BLaER1 (cell line): ENCODE measurements around the gene NCBP2.
"Not testable (repeated sequence)": the region's sequence is repeated elsewhere in the genome, so short reads cannot be mapped to it uniquely, and the experiment has no call there.

Source experiments
- H3K27ac ChIP-seq: shearing (Covaris generic); formaldehyde crosslinking; 2 replicates; pipeline ENCODE4 v1.8.1; 2022
- H3K27me3 ChIP-seq: shearing (Covaris generic); formaldehyde crosslinking; 2 replicates; pipeline ENCODE4 v1.8.1; 2022
- H3K36me3 ChIP-seq: shearing (Covaris generic); formaldehyde crosslinking; 2 replicates; pipeline ENCODE4 v1.8.1; 2022
- H3K4me1 ChIP-seq: shearing (Covaris generic); formaldehyde crosslinking; 2 replicates; pipeline ENCODE4 v1.8.1; 2022
- H3K4me2 ChIP-seq: shearing (Covaris generic); formaldehyde crosslinking; 2 replicates; pipeline ENCODE4 v1.8.1; 2022
- H3K4me3 ChIP-seq: shearing (Covaris generic); formaldehyde crosslinking; 2 replicates; pipeline ENCODE4 v1.8.1; 2022
- H3K9ac ChIP-seq: shearing (Covaris generic); formaldehyde crosslinking; 2 replicates; pipeline ENCODE4 v1.8.1; 2022
- H3K9me3 ChIP-seq: shearing (Covaris generic); formaldehyde crosslinking; 2 replicates; pipeline ENCODE4 v1.8.1; 2022
- H4K20me1 ChIP-seq: shearing (Covaris generic); formaldehyde crosslinking; 2 replicates; pipeline ENCODE4 v1.8.1; 2022
- Cebpa-rat ChIP-seq: shearing (Covaris generic); IDR thresholded peaks from 2 replicates; pipeline ENCODE4 v1.8.1; 2022

The NCBP2 gene

GRCh38 chr3:196962930-196963630 is 20.8 kb upstream of the NCBP2 start:
- no peak overlapping the region for H3K27ac ChIP-seq
- H3K9ac ChIP-seq: no peak overlapping the region
- peaks cover 20% of the 10 kb centered on the region; the same call in 1 of the 2 replicates for H3K36me3 ChIP-seq
- H3K4me2 ChIP-seq: peak overlapping the region; percentile 73
- peaks cover 26% of the 10 kb centered on the region for H3K4me1 ChIP-seq
- peaks cover 5% of the 10 kb centered on the region; the same call in 1 of the 2 replicates for H3K27me3 ChIP-seq
- no peak overlapping the region for H3K4me3 ChIP-seq
- H3K9me3 ChIP-seq: no peaks in the 10 kb centered on the region
- no peaks in the 10 kb centered on the region for H4K20me1 ChIP-seq
- TF ChIP-seq Cebpa-rat: no peak

DNA sequence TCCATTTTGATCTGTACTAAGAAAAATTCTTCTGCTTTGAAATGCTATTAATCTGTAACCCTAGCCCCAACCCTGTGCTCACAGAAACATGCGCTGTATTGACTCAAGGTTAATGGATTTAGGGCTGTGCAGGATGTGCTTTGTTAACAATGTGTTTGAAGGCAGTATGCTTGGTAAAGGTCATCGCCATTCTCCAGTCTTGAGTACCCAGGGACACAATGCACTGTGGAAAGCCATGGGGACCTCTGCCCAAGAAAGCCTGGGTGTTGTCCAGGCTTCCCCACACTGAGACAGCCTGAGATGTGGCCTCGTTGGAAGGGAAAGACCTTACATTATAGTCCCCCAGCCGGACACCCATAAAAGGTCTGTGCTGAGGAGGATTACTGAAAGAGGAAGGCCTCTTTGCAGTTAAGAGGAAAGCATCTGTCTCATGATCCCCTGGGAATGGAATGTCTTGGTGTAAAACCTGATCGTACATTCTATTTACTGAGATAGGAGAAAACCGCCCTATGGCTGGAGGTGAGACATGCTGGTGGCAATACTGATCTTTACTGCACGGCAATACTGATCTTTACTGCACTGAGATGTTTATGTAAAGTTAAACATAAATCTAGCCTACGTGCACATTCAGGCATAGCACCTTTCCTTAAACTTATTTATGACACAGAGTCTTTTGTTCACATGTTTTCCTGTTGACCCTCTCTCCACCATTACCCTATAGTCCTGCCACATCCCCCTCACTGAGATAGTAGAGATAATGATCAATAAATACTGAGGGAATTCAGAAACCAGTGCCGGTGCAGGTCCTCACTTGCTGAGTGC is 20.0 kb upstream of the NCBP2 start:
- peaks cover 20% of the 10 kb centered on the region for H3K4me1 ChIP-seq
- H3K27me3 ChIP-seq: no peaks in the 10 kb centered on the region
- no peak for TF ChIP-seq Cebpa-rat
- peaks cover 20% of the 10 kb centered on the region; the same call in 1 of the 2 replicates for H3K36me3 ChIP-seq
- H3K4me3 ChIP-seq: no peak overlapping the region
- no peaks in the 10 kb centered on the region for H4K20me1 ChIP-seq
- H3K9ac ChIP-seq: no peak overlapping the region; the same call in 1 of the 2 replicates
- no peak overlapping the region for H3K27ac ChIP-seq
- H3K4me2 ChIP-seq: peak overlapping the region; percentile 73
- no peaks in the 10 kb centered on the region for H3K9me3 ChIP-seq

- Histone ChIP-seq H3K27ac (no peak overlapping the region), H3K9me3 (no peaks in the 10 kb centered on the region), H3K4me1 (no peaks in the 10 kb centered on the region), H3K4me3 (no peak overlapping the region), H4K20me1 (no peaks in the 10 kb centered on the region), H3K36me3 (peaks cover 15% of the 10 kb centered on the region; the same call in 1 of the 2 replicates), H3K27me3 (no peaks in the 10 kb centered on the region), H3K4me2 (no peak overlapping the region), H3K9ac (no peak overlapping the region)
- TF ChIP-seq Cebpa-rat: no peak
Observed at GRCh38 chr3:196954832-196955231, 12.5 kb upstream of the NCBP2 start.

GRCh38 chr3:196951371-196951770 is 9.0 kb upstream of the NCBP2 start:
- Histone ChIP-seq H3K36me3 (peaks cover 16% of the 10 kb centered on the region; the same call in 1 of the 2 replicates), H3K4me2 (no peak overlapping the region), H3K9me3 (no peaks in the 10 kb centered on the region), H3K9ac (no peak overlapping the region), H4K20me1 (no peaks in the 10 kb centered on the region), H3K27ac (no peak overlapping the region), H3K4me1 (peaks cover 8% of the 10 kb centered on the region; the same call in 1 of the 2 replicates), H3K4me3 (no peak overlapping the region), H3K27me3 (no peaks in the 10 kb centered on the region)
- no peak for TF ChIP-seq Cebpa-rat

- Histone ChIP-seq H3K36me3 (peaks cover 30% of the 10 kb centered on the region), H3K27me3 (no peaks in the 10 kb centered on the region), H3K9ac (no peak overlapping the region), H3K4me2 (no peak overlapping the region), H3K9me3 (no peaks in the 10 kb centered on the region), H4K20me1 (peaks cover 2% of the 10 kb centered on the region; the same call in 1 of the 2 replicates), H3K4me3 (no peak overlapping the region), H3K4me1 (peaks cover 8% of the 10 kb centered on the region; the same call in 1 of the 2 replicates), H3K27ac (no peak overlapping the region)
- no peak for TF ChIP-seq Cebpa-rat
Observed at GRCh38 chr3:196949750-196950149, 7.4 kb upstream of the NCBP2 start.

DNA sequence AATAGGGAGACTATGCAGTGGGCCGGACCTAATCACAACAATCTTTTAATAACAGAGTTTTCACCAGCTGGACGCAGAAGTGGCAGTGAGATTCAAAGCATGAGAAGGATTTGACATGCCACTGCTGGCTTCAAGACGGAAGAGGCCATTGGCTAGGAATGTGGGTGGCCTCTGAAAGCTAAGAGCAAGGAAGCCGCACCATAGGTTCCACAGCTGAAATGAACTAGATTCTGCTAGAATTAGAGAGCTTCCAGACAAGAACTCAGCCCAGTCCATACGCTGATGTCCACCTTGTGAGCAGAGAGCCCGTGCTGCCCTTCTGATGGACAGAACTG is 6.9 kb upstream of the NCBP2 start:
- H3K4me1 ChIP-seq: peaks cover 11% of the 10 kb centered on the region; the same call in 1 of the 2 replicates
- peaks cover 34% of the 10 kb centered on the region for H3K36me3 ChIP-seq
- no peak overlapping the region for H3K9ac ChIP-seq
- peaks cover 7% of the 10 kb centered on the region; the same call in 1 of the 2 replicates for H4K20me1 ChIP-seq
- H3K4me2 ChIP-seq: no peak overlapping the region
- H3K27ac ChIP-seq: no peak overlapping the region
- no peaks in the 10 kb centered on the region for H3K9me3 ChIP-seq
- no peak for TF ChIP-seq Cebpa-rat
- H3K4me3 ChIP-seq: no peak overlapping the region
- H3K27me3 ChIP-seq: no peaks in the 10 kb centered on the region

- H3K27me3 ChIP-seq: no peaks in the 10 kb centered on the region
- peaks cover 36% of the 10 kb centered on the region for H3K36me3 ChIP-seq
- H3K9ac ChIP-seq: no peak overlapping the region
- no peak overlapping the region for H3K27ac ChIP-seq
- H3K4me2 ChIP-seq: no peak overlapping the region
- H3K4me1 ChIP-seq: peaks cover 17% of the 10 kb centered on the region
- H3K9me3 ChIP-seq: no peaks in the 10 kb centered on the region
- H4K20me1 ChIP-seq: peaks cover 13% of the 10 kb centered on the region
- no peak overlapping the region for H3K4me3 ChIP-seq
- TF ChIP-seq Cebpa-rat: no peak
Observed at GRCh38 chr3:196948442-196949284, 6.3 kb upstream of the NCBP2 start.

- Histone ChIP-seq H3K9ac (no peak overlapping the region), H3K27me3 (no peaks in the 10 kb centered on the region), H3K4me3 (no peak overlapping the region), H3K27ac (no peak overlapping the region), H3K4me1 (peaks cover 21% of the 10 kb centered on the region), H3K9me3 (no peaks in the 10 kb centered on the region), H3K4me2 (no peak overlapping the region), H3K36me3 (peaks cover 39% of the 10 kb centered on the region), H4K20me1 (peaks cover 20% of the 10 kb centered on the region)
- no peak for TF ChIP-seq Cebpa-rat
Observed at GRCh38 chr3:196947860-196948441, 5.6 kb upstream of the NCBP2 start.

- H3K27me3 ChIP-seq: no peaks in the 10 kb centered on the region
- H3K27ac ChIP-seq: 0 out of 2 replicates have a peak overlapping the region, but pooled peaks have one; percentile 1
- H4K20me1 ChIP-seq: peaks cover 24% of the 10 kb centered on the region
- H3K4me1 ChIP-seq: peaks cover 21% of the 10 kb centered on the region
- no peak overlapping the region for H3K4me3 ChIP-seq
- H3K36me3 ChIP-seq: peaks cover 39% of the 10 kb centered on the region
- H3K9me3 ChIP-seq: no peaks in the 10 kb centered on the region
- TF ChIP-seq Cebpa-rat: no peak
- no peak overlapping the region for H3K4me2 ChIP-seq
- no peak overlapping the region for H3K9ac ChIP-seq
Observed at GRCh38 chr3:196947136-196947859, 5.0 kb upstream of the NCBP2 start.

DNA sequence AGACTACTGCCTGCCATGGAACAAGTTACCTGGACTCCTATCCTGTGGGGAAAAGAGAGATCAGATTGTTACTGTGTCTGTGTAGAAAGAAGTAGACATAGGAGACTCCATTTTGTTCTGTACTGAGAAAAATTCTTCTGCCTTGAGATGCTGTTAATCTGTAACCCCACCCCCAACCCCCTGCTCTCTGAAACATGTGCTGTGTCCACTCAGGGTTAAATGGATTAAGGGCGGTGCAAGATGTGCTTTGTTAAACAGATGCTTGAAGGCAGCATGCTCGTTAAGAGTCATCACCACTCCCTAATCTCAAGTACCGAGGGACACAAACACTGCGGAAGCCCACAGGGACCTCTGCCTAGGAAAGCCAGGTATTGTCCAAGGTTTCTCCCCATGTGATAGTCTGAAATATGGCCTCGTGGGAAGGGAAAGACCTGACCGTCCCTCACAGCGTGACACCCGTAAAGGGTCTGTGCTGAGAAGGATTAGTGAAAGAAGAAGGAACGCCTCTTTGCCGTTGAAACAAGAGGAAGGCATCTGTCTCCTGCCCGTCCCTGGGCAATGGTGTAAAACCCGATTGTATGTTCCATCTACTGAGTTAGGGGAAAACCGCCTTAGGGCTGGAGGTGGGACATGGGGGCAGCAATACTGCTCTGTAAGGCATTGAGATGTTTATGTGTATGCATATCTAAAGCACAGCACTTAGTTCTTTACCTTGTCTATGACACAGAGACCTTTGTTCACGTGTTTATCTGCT is 1.9 kb upstream of the NCBP2 start:
- Histone ChIP-seq H3K36me3 (peaks cover 25% of the 10 kb centered on the region), H3K4me2 (peak overlapping the region; percentile 96), H3K4me3 (peak overlapping the region; percentile 100), H3K9ac (peak overlapping the region; percentile 98), H3K4me1 (peaks cover 40% of the 10 kb centered on the region), H4K20me1 (peaks cover 44% of the 10 kb centered on the region)
- not testable (repeated sequence) for H3K27ac ChIP-seq, H3K27me3 ChIP-seq, H3K9me3 ChIP-seq
